ENCODE results near the gene ACOT11.

DNA sequence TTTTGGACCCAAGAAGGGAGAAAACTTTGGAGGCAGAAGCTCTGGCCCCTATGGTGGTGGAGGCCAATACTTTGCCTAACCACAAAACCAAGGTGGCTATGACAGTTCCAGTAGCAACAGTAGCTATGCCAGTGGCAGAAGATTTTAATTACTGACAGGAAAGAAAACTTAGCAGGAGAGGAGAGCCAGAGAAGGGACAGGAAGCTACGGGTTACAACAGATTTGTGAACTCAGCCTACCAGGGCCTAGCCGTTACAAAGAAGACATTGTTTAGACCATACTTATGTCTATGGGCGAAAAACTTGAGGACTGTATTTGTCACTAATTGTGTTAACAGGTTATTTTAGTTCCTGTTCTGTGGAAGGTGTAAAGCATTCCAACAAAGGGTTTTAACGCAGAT is 10.4 kb upstream of the ACOT11 start:
- no peak for TF ChIP-seq MAX (IDR thresholded peaks at IDR 0.05)
- TF ChIP-seq CTCF (CRISPR knock-in tag; IDR thresholded peaks at IDR 0.05): no peak
- TF ChIP-seq BHLHE40 (IDR thresholded peaks at IDR 0.05; ENCODE audit: low read length): no peak
- no peak for TF ChIP-seq BRCA1 (CRISPR knock-in tag; IDR thresholded peaks at IDR 0.05)
- no peak for TF ChIP-seq U2AF2 (IDR thresholded peaks at IDR 0.05; ENCODE audit: low read depth, low read length)

Data from HepG2 (cell line).